Nephron progenitor cell (in vitro differentiated cells): ENCODE measurements around the gene LSG1.
A peak's percentile ranks its signal among the peaks of the same experiment; 100 is the strongest.
"Not testable (repeated sequence)": the region's sequence is repeated elsewhere in the genome, so short reads cannot be mapped to it uniquely, and the experiment has no call there.

Experiments
- DNase-seq: peaks from one replicate; pipeline ENCODE4 v3.0.0; 2021
- H3K27ac Mint-ChIP-seq: 2 replicates; pipeline ENCODE4 v1.8.0; 2021; ENCODE audit warnings: mild to moderate bottlenecking, moderate library complexity, mixed read lengths
- H3K27me3 Mint-ChIP-seq: 2 replicates; pipeline ENCODE4 v1.8.0; 2021; ENCODE audit warnings: mild to moderate bottlenecking, low read depth, mixed read lengths; ENCODE audit not compliant: poor library complexity
- H3K36me3 Mint-ChIP-seq: 2 replicates; pipeline ENCODE4 v1.8.0; 2021; ENCODE audit warnings: low read depth, mixed read lengths
- H3K4me1 Mint-ChIP-seq: 2 replicates; pipeline ENCODE4 v1.8.0; 2021; ENCODE audit warnings: mixed read lengths
- H3K4me3 Mint-ChIP-seq: 2 replicates; pipeline ENCODE4 v1.8.0; 2021; ENCODE audit warnings: mild to moderate bottlenecking, moderate library complexity, mixed read lengths
- H3K9me3 Mint-ChIP-seq: 2 replicates; pipeline ENCODE4 v1.8.0; 2021; ENCODE audit warnings: mild to moderate bottlenecking, moderate library complexity, mixed read lengths
- CTCF ChIP-seq: fragments of 200-600 bp; sonication (generic); IDR thresholded peaks from 2 replicates; pipeline ENCODE4 v1.5.0; 2021; ENCODE audit warnings: antibody characterized with exemption

LSG1 gene

GRCh38 chr3:194632809-194633348 is 39.1 kb downstream of the LSG1 start:
- Mint-ChIP-seq H3K27ac (no peak overlapping the region), H3K27me3 (no peaks in the 10 kb centered on the region), H3K9me3 (peaks cover 30% of the 10 kb centered on the region), H3K4me3 (peak overlapping the region; percentile 86), H3K36me3 (peaks cover 36% of the 10 kb centered on the region), H3K4me1 (peaks cover 4% of the 10 kb centered on the region)
- DNase-seq = no peak
- TF ChIP-seq CTCF = no peak

DNA sequence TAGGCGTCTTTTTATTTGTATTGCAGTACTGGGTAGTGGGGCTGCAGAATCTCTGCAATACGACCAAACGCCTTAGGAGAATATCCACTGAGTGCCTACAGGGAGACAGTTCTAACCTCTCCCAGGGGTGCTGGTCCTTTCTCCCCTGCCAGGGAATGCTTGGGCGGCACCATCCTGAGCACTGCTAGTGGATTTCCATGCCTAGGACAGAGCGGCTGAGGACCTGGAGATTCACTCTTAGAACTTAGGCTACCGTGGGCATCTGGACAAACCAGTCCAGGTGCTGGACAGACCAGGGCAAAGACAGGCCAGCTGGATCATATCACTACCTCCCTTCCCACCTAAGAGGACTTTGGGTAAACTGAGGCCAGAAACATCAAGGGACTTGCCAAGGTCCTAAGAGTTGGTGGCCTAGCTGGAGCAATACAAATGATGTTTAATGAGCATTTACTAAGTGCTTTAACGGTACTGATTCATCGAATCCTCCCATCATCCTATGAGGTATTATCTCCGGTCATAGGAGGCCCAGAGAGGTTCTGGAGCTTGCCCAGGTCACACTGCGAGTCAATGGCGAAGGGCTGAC is 39.7 kb downstream of the LSG1 start:
- H3K4me3 Mint-ChIP-seq = peak overlapping the region; percentile 86
- peaks cover 41% of the 10 kb centered on the region for H3K36me3 Mint-ChIP-seq
- H3K9me3 Mint-ChIP-seq = peaks cover 31% of the 10 kb centered on the region
- H3K4me1 Mint-ChIP-seq = peaks cover 4% of the 10 kb centered on the region
- H3K27ac Mint-ChIP-seq = no peak overlapping the region
- no peak for DNase-seq
- no peak for TF ChIP-seq CTCF
- H3K27me3 Mint-ChIP-seq = peaks cover 2% of the 10 kb centered on the region

- Mint-ChIP-seq H3K27ac (no peak overlapping the region), H3K4me3 (peak overlapping the region; percentile 86), H3K36me3 (peaks cover 44% of the 10 kb centered on the region), H3K9me3 (peaks cover 31% of the 10 kb centered on the region), H3K27me3 (peaks cover 2% of the 10 kb centered on the region), H3K4me1 (peaks cover 4% of the 10 kb centered on the region)
- DNase-seq = no peak
- no peak for TF ChIP-seq CTCF
Measured at GRCh38 chr3:194631696-194632095, 40.3 kb downstream of the LSG1 start.

GRCh38 chr3:194630681-194631080 is 41.3 kb downstream of the LSG1 start:
- H3K4me3 Mint-ChIP-seq, DNase-seq, H3K27me3 Mint-ChIP-seq, H3K27ac Mint-ChIP-seq, H3K4me1 Mint-ChIP-seq: not testable (repeated sequence)
- peaks cover 31% of the 10 kb centered on the region for H3K9me3 Mint-ChIP-seq
- H3K36me3 Mint-ChIP-seq = peaks cover 52% of the 10 kb centered on the region

- Mint-ChIP-seq H3K9me3 (peaks cover 15% of the 10 kb centered on the region), H3K27ac (no peak overlapping the region), H3K27me3 (peaks cover 2% of the 10 kb centered on the region), H3K4me1 (peaks cover 36% of the 10 kb centered on the region), H3K4me3 (no peak overlapping the region), H3K36me3 (peaks cover 57% of the 10 kb centered on the region)
- TF ChIP-seq CTCF = no peak
- DNase-seq = no peak
Measured at GRCh38 chr3:194624956-194625355, 47.0 kb downstream of the LSG1 start.

DNA sequence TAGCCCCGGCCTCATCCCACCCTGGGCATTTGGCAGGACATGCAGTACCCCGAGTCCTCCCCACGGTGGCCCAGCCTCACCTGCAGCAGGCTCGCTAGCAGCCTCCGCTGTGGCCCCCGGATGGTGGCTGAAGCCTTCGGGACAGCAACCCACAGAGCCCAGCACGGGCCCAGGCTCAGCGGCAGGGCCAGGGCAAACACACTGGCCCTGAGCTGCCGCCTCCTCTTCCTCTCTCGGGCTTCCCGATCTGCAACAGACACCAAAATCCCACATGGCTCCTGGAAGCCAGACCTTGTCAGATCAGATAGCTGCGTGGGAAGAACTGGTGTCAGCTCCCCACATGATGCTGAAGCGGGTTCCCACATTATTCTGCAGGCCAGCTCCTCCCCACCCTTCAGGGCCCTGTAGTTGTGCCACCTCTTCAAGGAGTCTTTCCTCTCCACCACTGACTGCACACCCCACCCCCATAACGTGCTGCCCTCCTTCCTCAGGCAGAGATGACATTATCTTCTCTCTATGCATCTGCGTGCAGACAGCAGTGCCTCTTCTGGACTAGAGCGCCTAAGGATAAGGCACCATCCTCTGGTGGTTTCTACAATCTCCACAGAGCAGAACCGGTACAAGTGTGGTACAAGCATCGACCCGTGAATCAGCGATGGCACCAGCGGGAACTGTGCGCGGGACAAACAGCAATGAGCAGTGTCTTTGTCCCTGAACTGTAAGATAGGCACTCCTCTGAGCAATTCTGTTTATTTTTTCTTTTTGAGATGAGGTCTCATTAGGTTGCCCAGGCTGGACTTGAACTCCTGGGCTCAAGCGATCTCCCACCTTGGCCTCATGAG is 48.3 kb downstream of the LSG1 start:
- Mint-ChIP-seq H3K36me3 (peaks cover 54% of the 10 kb centered on the region), H3K9me3 (peaks cover 9% of the 10 kb centered on the region), H3K4me3 (peak overlapping the region; percentile 2), H3K4me1 (peaks cover 36% of the 10 kb centered on the region), H3K27ac (peak overlapping the region; percentile 24), H3K27me3 (peaks cover 2% of the 10 kb centered on the region)
- peak; percentile 6 for TF ChIP-seq CTCF
- DNase-seq = no peak
